SK-N-MC (cell line): Measurements from ENCODE around the gene AK5.

Experiments
- EZH2 ChIP-seq: fragments of 200-600 bp; sonication (generic); IDR thresholded peaks from one replicate; pipeline ENCODE4 v1.6.1; 2017; ENCODE audit warnings: antibody characterized with exemption
- FOXP2 ChIP-seq: optimal IDR thresholded peaks from 2 replicates; pipeline ENCODE3; 2011; ENCODE audit warnings: mild to moderate bottlenecking, moderate library complexity; ENCODE audit not compliant: insufficient read depth; ENCODE audit errors: extremely low read length, control extremely low read depth
- POLR2AphosphoS5 ChIP-seq: IDR thresholded peaks from 2 replicates; pipeline ENCODE4 v1.6.1; 2012; ENCODE audit warnings: mild to moderate bottlenecking, low read depth, low read length, borderline replicate concordance

GRCh38 chr1:77288275-77288674 is 6.5 kb downstream of the AK5 start:
- no peak for TF ChIP-seq POLR2AphosphoS5
- no peak for TF ChIP-seq EZH2
- no peak for TF ChIP-seq FOXP2
